Neural cell (in vitro differentiated cells): ENCODE results near the gene EPS15. TPM values are rescaled to one million over a fixed set of nuclear protein-coding genes. Genes with fewer than 3 reads are reported as not detected.

Experiments used
- H2AFZ ChIP-seq: fragments of 200-600, 300-800 bp; sonication (generic), shearing (Covaris generic); 2 replicates; pipeline ENCODE4 v1.6.0; 2014; ENCODE audit warnings: low read depth, mild to moderate bottlenecking, antibody characterized with exemption, low read length, moderate library complexity
- H3F3A ChIP-seq: fragments of 200-600 bp; shearing (Covaris generic); 2 replicates; pipeline ENCODE4 v1.6.1; 2016; ENCODE audit warnings: mild to moderate bottlenecking, moderate library complexity, mixed read lengths, antibody characterized with exemption, low read length; ENCODE audit not compliant: insufficient read depth, poor library complexity, severe bottlenecking
- H3K27ac ChIP-seq: fragments of 200-600, 300-800 bp; sonication (generic), shearing (Covaris generic); 2 replicates; pipeline ENCODE4 v1.5.1; 2014; ENCODE audit warnings: mild to moderate bottlenecking, low read length, moderate library complexity
- H3K27me3 ChIP-seq: fragments of 300-800, 200-600 bp; sonication (generic), shearing (Covaris generic); 2 replicates; pipeline ENCODE4 v1.6.0; 2014; ENCODE audit warnings: mild to moderate bottlenecking, low read depth, low read length, moderate library complexity; ENCODE audit not compliant: insufficient read depth
- H3K36me3 ChIP-seq: fragments of 300-800, 200-600 bp; sonication (generic), shearing (Covaris generic); 2 replicates; pipeline ENCODE4 v1.5.1; 2014; ENCODE audit warnings: mild to moderate bottlenecking, antibody characterized with exemption, low read length, moderate library complexity; ENCODE audit not compliant: insufficient read depth
- H3K4me2 ChIP-seq: fragments of 300-800, 200-600 bp; sonication (generic), shearing (Covaris generic); 2 replicates; pipeline ENCODE4 v1.6.0; 2014; ENCODE audit warnings: mild to moderate bottlenecking, low read length
- H3K4me3 ChIP-seq: fragments of 300-800, 200-600 bp; sonication (generic), shearing (Covaris generic); 2 replicates; pipeline ENCODE4 v1.5.1; 2014; ENCODE audit warnings: mild to moderate bottlenecking, low read length, moderate library complexity
- H3K79me2 ChIP-seq: fragments of 200-600 bp; shearing (Covaris generic); replicated peaks from 2 replicates; pipeline ENCODE4 v1.6.0; 2014; ENCODE audit warnings: mild to moderate bottlenecking, low read length, moderate library complexity; ENCODE audit not compliant: insufficient read depth
- H3K9ac ChIP-seq: fragments of 300-800, 200-600 bp; sonication (generic), shearing (Covaris generic); 2 replicates; pipeline ENCODE4 v1.6.1; 2016; ENCODE audit warnings: mild to moderate bottlenecking, low read length, mixed read lengths
- H3K9me2 ChIP-seq: fragments of 200-600 bp; shearing (Covaris generic); 2 replicates; pipeline ENCODE4 v1.6.1; 2016; ENCODE audit warnings: mild to moderate bottlenecking, low read length, mixed read lengths; ENCODE audit not compliant: insufficient read depth
- H3K9me3 ChIP-seq: fragments of 200-600, 300-800 bp; sonication (generic), shearing (Covaris generic); 2 replicates; pipeline ENCODE4 v1.6.1; 2016; ENCODE audit warnings: mild to moderate bottlenecking, mixed run types, low read length, moderate library complexity, mixed read lengths
- H4K20me1 ChIP-seq: fragments of 200-600 bp; shearing (Covaris generic); 2 replicates; pipeline ENCODE4 v1.6.1; 2016; ENCODE audit warnings: mild to moderate bottlenecking, mixed run types; ENCODE audit not compliant: insufficient read depth
- CTCF ChIP-seq: fragments of 450-650 bp; IDR thresholded peaks from 2 replicates; pipeline ENCODE4 v1.5.1; 2014; ENCODE audit warnings: antibody characterized with exemption, mild to moderate bottlenecking, moderate library complexity; ENCODE audit not compliant: poor library complexity, severe bottlenecking
- EP300 ChIP-seq: fragments of 450-650 bp; conservative IDR thresholded peaks from 2 replicates; pipeline ENCODE4 v1.6.1; 2014; ENCODE audit warnings: antibody characterized with exemption, mild to moderate bottlenecking, moderate library complexity; ENCODE audit not compliant: poor library complexity, severe bottlenecking
- EZH2 ChIP-seq: fragments of 200-600, 300-800 bp; shearing (Covaris generic), sonication (generic); IDR thresholded peaks from 2 replicates; pipeline ENCODE4 v1.6.1; 2014; ENCODE audit warnings: antibody characterized with exemption, low read length, borderline replicate concordance, mild to moderate bottlenecking; ENCODE audit not compliant: insufficient read depth, poor library complexity, severe bottlenecking
- MXI1 ChIP-seq: fragments of 450-650 bp; conservative IDR thresholded peaks from 2 replicates; pipeline ENCODE4 v1.6.1; 2014; ENCODE audit warnings: antibody characterized with exemption, mild to moderate bottlenecking; ENCODE audit not compliant: poor library complexity, severe bottlenecking
- POLR2AphosphoS5 ChIP-seq: IDR thresholded peaks from 2 replicates; pipeline ENCODE4 v1.6.1; 2012
- RAD21 ChIP-seq: fragments of 450-650 bp; conservative IDR thresholded peaks from 2 replicates; pipeline ENCODE4 v1.6.1; 2014; ENCODE audit warnings: antibody characterized with exemption, mild to moderate bottlenecking, moderate library complexity
- REST ChIP-seq: IDR thresholded peaks from 2 replicates; pipeline ENCODE4 v1.6.1; 2012; ENCODE audit warnings: borderline replicate concordance
- SMC3 ChIP-seq: fragments of 450-650 bp; conservative IDR thresholded peaks from 2 replicates; pipeline ENCODE4 v1.6.1; 2014; ENCODE audit warnings: antibody characterized with exemption, mild to moderate bottlenecking, moderate library complexity; ENCODE audit not compliant: poor library complexity
- TAF1 ChIP-seq: IDR thresholded peaks from 2 replicates; pipeline ENCODE4 v1.6.1; 2012; ENCODE audit warnings: low read depth
- polyA plus RNA-seq: library from polyadenylated mRNA; depleted of rRNA; stranded (reverse); fragments of >200 nt; gene quantifications from 2 replicates; pipeline ENCODE4 v1.2.3, GENCODE V29; 2014

The EPS15 gene
- polyA plus RNA-seq, 1 donor from 2014 or later = 101 TPM

- no peaks in the 10 kb centered on the region for H3F3A ChIP-seq
- no peak overlapping the region for H2AFZ ChIP-seq
- no peak overlapping the region for H3K9ac ChIP-seq
- H3K79me2 ChIP-seq = no peaks in the 10 kb centered on the region
- no peaks in the 10 kb centered on the region for H3K9me3 ChIP-seq
- no peaks in the 10 kb centered on the region for H3K36me3 ChIP-seq
- H3K9me2 ChIP-seq = no peaks in the 10 kb centered on the region
- no peaks in the 10 kb centered on the region for H3K27me3 ChIP-seq
- no peak overlapping the region for H3K4me3 ChIP-seq
- TF ChIP-seq EZH2 (no peak), RAD21 (no peak), SMC3 (no peak), POLR2AphosphoS5 (no peak)
- no peak overlapping the region for H3K27ac ChIP-seq
- no peak overlapping the region for H3K4me2 ChIP-seq
- no peaks in the 10 kb centered on the region for H4K20me1 ChIP-seq
Measured at GRCh38 chr1:51542158-51542953, 23.3 kb upstream of the EPS15 start.

- H3K9ac ChIP-seq = no peak overlapping the region
- no peak overlapping the region for H2AFZ ChIP-seq
- H4K20me1 ChIP-seq = no peaks in the 10 kb centered on the region
- no peaks in the 10 kb centered on the region for H3K27me3 ChIP-seq
- no peaks in the 10 kb centered on the region for H3K36me3 ChIP-seq
- no peak overlapping the region for H3K27ac ChIP-seq
- H3K4me3 ChIP-seq = no peak overlapping the region
- no peaks in the 10 kb centered on the region for H3K79me2 ChIP-seq
- TF ChIP-seq EZH2 (no peak), TAF1 (no peak), REST (no peak), EP300 (no peak), CTCF (no peak), RAD21 (no peak), SMC3 (no peak), MXI1 (no peak), POLR2AphosphoS5 (no peak)
- H3K9me2 ChIP-seq = no peaks in the 10 kb centered on the region
- H3K9me3 ChIP-seq = no peaks in the 10 kb centered on the region
- H3F3A ChIP-seq = no peaks in the 10 kb centered on the region
- H3K4me2 ChIP-seq = no peak overlapping the region
Measured at GRCh38 chr1:51541313-51542050, 22.4 kb upstream of the EPS15 start.
